Stimulated activated CD8-positive, alpha-beta memory T cell treated with anti-CD3 and anti-CD28 coated beads, Interleukin-12 subunit alpha, Interleukin-12 subunit beta, amount 100 ng/mL, for 24 hours (primary cell): Measurements from ENCODE around the gene ARHGEF6.
"Not testable (repeated sequence)": the region's sequence is repeated elsewhere in the genome, so short reads cannot be mapped to it uniquely, and the experiment has no call there.

Experiments used
- DNase-seq: peaks from one replicate; pipeline ENCODE4 v3.0.0-alpha.2; 2020; ENCODE audit errors: extremely low read depth

ARHGEF6 gene

DNA sequence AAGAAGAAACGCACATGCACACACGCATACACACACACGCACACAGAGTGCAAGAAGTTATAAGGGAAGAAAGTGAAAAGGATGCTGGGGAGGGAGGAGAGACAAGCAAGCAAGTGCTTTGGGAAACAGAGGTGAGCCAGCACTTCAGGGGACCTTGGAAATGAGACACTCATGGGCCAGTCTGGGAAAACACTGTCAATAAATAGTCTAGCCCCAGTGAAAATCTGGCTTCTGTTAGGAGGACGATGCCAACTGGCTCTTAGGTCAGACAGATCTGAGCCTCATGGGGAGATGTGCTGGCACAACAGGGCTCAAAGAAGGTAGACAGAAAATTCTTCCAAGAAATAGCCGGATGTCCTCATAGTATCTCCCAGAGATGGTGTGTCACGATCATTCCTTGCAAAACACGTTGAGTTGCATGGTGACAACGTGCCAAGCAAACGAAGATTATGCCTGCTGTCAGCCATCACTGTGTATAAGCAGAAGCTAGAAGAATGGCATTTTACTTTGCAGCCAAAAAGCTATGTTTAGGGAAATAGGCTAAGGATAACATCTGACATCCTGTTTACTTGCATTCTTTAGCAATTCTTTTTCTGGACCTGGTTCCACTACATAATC lies 557 bp upstream of the ARHGEF6 start:
- DNase-seq: no peak

DNA sequence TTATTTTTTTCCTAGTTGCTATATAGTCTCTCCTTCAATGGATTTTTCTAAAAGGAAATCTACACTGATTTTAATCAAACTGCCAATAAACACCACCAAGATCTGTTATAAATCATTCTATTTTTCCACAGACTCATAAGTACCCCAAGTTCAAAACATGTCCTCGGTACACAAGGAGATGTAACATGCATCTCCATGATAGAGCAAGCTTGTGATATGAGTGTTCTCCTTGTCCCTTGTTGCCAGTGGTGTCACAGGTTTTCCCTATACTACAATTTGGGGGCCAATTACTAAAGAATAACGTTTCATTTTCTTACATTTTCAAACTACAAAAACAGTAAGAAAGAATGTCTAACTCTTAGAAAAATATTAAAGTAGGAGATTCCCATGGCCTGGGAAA lies 491 bp downstream of the ARHGEF6 start:
- no peak for DNase-seq

DNA sequence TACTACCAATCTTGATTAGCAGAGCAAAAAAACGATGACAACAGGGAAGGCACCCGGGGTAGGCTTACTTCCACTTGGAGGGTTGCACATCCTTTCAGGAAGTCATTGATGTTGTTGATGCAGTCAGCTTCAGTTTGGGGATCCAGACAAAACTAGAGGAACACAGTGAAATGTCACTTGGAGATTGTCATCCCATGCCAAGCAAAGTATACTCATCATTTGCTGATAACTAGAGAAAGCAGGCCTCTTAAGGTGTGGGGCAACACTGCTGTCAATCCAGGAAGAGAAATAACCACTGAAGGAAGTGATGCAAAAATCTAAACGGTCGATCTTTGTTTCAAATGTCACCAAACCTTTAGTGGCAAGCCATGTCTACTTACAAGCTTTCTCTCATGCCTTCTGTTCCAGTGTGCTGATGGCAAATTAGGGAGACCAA lies 1.4 kb downstream of the ARHGEF6 start:
- no peak for DNase-seq

DNA sequence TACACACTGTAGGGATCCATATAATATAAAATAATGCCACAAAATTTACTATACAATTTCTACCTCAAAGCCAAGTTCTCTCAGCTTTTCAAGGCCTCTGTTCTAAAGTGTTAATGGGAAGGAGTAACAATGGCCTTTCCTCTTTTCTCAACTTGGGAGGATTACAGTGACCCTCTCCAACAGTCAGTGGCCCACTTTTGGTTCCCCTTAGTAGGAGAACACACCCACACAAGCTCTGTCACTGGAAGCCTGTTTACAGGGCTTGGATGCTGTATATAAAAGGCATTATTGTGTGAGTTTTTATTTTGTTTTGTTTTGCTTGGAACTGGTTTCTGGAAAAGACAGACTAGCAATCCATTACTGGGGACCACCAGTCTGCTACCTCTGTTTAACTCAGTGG lies 1.8 kb downstream of the ARHGEF6 start:
- no peak for DNase-seq

DNA sequence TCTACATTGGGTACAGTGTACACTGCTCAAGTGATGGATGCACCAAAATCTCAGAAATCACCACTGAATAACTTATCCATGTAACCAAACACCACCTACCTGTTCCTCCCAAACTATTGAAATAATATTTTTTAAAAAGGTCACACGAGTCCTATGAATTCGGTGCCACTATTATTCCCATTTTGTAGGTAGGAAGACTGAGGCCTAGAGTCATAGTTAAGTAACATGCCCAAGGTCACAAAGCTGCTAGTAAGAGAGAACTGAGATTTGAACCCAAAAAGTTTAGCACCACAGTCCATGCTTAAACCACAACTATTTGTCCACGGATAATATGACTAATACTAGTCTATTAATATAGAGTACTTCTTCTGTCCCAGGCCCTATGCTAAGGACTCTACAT lies 2.7 kb downstream of the ARHGEF6 start:
- DNase-seq: no peak

DNA sequence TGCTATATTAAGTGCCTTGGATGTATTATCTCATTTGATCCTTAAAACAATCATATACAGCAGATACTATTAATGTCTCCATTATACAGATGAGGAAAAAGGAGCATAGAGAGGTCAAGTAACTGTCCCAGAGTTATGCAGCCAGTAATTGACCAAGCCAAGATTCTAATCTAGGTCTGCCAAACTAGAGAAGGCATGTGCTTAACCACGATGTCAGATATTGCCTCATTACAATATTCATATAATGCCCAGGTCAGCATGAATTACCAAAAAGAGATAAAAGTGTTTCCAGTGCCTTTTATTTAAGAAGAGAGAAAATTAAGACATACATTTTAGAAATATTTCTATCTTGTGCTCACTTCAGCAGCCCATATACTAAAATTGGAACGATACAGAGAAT lies 7.1 kb downstream of the ARHGEF6 start:
- DNase-seq: no peak

DNA sequence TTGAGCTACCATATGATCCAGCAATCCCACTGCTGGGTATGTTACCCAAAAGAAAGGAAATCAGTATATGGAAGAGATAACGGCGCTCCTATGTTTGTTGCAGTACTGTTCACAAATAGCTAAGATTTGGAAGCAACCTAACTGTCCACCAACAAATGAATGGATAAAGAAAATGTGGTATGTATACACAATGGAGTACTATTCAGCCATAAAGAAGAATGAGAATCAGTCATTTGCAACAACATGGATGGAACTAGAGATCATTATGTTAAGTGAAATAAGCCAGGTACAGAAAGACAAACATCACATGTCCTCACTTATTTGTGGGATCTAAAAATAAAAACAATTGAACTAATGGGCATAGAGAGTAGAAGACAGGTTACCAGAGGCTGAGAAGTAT lies 8.9 kb downstream of the ARHGEF6 start:
- DNase-seq: not testable (repeated sequence)

DNA sequence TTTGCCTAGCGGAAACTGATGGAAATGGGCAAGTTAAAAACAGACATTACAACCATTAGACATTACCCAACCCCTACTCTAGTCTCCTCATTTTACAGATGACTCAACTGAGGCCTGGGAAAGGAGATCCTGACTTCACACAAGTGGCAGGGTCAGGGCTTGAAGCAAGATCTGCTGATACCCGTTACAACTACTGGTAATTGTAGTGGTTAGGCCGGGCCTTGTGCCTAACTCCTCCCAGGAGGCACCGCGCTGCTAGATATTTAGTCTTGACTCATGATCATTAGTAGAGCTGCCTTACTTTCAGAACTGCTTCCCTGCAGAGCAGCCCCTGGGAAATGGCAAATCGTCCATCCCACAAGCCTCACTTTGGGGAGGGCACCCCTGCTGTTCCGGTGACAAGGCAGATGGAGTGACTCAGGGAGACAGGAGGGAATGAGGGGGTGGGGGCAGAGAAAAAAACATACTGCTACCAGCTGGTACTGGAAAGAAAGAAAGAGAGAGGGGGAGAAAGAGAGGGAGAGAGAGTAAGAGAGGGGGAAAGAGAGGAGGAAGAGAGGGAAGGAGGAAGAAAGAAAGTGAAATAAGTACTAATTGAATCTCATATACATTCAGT lies 12.2 kb downstream of the ARHGEF6 start:
- no peak for DNase-seq

DNA sequence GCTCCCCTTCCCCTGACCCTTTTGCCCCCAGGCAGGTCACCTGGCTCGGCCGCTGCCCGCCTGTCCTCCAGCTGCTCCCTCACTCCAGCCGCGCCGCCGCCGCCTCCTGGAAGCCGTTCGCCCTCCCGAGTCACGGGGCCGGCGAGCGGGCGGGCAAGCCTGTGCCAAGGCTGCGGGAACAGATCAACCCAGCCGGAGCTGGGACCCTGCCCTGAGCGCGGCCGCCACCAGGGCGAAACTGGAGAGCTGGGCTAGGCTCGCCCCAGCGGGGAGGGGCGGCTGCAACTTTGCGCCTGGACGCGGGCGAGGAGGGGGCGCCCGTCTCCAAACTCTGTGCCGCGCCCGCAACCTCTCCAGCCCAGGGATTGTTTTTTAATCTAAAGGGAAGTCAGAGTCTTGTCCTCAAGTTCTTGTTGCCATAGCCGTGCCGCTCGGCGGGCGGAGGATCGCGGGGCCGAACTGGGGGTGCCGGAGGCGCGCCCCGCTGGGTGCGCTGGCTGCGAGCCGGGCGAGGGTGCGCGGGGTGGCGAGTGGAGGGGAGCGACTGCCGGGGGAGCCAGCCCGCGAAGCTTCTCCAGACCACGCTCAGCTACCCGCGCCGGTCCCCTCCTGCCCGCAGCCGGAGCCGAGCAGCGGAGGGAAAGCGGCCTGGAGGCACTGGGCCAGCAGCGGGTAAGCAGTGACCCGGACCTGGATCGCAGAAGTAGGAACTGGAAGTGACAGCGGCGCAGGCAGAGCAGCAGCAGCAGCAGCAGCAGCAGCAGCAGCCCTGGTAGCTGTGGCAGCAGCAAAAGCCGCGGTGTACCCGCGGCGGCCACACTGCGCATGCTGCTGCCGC lies 13.4 kb downstream of the ARHGEF6 start:
- DNase-seq: no peak

DNA sequence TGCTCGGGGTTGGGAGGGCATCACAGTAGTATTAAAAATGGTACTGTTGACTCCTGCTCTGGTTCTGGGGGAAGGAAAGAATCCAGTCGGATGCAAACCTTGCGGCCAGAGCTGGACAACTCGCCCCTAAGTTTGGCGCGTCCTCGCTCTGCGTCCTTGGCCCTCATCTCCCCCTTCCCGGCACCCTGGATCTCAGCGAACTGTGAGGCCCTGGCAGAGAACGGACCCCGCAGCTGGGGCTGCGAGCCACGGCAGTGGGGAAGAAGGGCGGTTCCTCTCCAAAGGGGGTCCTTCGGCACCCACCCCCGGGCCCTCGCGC lies 14.0 kb downstream of the ARHGEF6 start:
- no peak for DNase-seq

DNA sequence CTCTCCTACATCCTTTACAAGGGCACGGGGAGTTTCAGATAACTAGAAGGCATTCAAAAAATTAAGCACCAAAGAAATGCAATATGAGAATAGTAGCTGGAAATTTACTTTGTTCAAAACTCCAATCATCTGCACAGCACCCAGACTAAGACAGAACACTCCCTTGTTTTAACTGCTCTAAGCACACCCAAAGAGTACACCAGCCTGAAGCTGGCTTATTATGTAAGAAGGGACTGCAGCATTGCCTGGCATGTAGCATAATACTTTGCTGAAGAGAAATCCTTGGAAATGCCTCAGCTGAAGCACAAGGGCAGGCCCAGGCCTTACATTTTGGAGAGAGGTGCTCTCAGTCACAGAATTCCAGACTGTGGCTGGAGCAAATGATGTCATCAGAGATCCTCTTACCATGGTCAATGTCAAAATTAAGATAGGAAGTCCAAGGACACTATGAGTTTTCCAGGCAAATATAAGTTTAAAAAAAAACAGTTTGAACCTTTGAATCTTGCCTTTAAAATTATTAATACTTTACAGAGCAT lies 14.8 kb downstream of the ARHGEF6 start:
- no peak for DNase-seq

DNA sequence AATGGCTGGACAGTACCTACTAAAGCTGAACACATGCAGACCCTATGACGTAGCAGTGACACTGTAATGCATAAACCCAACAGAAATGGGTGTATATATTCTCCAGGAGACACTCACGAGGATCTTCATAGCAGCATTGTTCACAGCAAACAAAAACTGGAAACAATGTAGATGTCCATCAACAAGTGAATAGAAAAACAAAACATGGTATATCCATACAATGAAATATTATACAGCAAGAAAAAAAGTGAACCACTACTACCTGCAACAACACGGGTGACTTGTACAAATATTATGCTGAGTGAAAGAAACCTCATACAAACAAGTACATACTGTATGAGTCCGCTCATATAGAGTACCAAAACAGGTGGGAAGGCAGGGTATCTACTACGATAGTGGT lies 16.5 kb downstream of the ARHGEF6 start:
- no peak for DNase-seq

DNA sequence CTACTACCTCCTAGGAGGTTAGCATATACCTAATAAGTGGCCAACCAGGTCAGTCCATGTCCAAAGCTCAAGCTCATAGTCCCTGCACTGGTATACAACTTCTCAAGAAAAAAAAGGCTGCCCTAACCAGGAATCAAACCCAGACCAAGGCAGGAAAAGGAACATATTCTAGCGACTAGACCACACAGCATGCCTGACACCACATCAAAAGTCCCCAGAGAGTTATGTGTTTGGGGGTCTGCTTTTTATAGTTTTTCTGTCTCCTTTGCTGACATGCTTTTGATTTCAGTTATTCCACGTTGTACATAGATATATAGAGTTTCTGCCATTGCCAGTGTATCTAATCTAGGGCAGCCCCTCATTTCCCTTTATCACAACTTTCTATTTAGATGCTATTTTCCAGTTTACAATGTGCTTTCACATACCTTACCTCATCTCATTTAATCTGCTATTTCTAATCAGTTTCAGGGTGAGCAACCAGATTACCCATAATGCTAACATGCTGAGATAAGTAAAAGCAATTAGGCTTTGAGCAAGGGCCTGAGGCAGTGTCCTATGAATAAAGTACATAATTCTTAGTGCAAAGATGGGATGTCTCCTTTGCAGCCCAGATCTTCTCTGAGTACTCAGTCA lies 17.8 kb downstream of the ARHGEF6 start:
- DNase-seq: no peak

DNA sequence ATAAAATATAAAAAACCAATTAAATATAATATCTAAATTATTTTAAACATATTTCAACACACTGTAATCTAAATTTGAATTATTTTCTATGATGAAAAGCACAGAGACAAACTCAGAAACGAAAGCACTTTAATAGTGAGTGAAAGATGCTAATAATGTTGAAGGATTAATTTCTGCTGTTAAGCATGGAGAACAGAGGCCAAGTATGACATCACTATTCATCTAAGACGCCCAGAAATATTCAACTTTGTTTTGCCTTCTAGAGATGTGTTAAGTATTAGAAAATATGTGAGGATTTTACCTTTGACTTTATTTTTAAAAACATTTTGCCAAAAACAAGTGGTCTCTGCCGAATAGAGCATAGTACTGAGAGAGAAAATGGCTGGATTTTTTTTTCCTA lies 19.3 kb downstream of the ARHGEF6 start:
- DNase-seq: no peak

DNA sequence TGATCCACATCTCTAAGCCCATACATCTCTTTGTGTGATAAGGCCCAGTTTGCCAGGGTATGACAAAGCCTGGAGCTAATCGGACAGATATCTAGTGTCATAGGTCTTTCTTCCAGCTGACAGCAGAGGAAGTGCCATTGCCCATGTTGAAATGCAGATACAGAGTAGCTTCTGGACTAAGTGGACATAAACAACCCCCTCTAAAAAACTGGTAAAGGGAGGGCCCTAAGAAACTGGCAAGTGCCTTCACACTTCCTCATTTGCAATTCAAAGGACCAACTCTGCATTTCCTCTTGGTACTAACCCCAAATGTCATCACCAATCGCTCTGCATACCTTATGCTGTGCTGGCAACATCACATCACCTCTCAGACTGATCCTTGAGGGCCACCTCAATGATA lies 20.8 kb downstream of the ARHGEF6 start:
- no peak for DNase-seq

DNA sequence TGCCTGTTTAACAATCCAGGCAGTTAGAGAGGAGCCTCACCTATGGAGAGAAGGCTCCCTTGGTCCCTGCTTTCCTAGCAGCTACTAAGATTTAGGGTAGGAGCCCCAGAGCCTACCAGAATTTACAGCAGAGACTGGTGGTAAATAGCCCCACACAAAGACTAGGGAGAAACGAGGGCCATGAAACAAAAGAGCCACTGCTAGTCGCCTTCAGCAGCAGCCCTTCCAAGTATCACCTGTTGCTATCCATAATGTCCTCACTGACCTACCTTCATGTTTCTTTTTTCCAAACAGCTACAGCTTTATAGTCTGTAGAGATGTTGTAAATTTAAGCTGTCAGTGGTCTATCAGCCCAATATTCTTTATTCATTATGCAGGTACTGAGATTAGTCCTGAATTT lies 25.3 kb downstream of the ARHGEF6 start:
- no peak for DNase-seq

DNA sequence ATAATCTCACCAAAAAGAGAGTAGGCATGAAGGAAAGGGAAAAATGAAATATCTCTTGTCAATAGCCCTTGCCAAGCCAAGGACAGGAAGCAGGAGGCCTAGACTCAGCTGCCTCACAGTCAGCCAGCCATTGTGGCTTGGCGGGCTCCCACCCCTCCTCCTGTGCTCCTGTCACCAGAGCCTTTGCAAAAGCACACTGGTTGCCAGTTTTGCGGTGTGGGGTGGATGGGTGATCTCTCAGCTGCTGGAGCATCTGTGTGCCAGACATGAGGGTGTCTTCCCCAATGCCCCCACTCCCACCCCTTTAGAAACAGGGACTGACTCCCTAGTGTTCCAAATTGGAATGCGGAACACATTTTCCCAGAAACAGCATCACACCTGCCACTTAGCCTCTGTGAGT lies 26.1 kb downstream of the ARHGEF6 start:
- DNase-seq: no peak

DNA sequence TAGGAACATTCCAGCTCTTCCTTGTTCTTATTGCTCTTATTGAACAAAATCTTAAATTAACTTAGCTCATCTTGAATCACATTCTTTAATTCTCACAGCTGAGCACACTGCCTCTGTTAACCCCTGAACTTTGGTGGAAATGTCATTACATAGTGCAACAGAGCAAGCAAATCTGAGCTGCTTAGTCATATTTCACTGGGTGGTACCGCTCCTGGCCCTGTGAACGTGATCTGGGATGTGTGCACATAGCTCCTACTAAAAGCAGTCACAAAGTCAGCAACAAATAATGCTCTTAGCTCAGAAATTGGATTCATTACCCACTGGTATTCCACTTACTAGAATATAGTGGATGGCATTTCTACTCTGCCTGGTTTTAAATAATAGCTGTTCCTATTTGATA lies 27.9 kb downstream of the ARHGEF6 start:
- DNase-seq: no peak

DNA sequence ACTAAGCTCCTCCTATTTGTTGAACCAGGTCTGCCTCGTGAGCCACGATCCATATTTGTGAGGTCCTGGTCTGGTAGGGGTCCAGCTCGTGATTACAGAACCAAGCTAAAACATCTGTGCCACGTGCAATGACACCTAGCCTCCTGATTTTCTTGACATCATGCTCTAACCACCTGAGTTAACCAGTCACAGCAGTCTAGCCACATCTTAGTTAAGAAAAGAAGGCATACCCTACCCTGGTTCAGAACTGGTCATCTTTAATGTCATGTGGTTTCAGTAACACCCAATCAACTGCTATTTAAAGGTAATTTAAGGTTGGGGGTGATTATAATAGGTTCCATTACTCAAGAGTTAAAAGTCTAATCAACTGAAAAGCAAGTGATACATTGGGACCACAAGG lies 28.4 kb downstream of the ARHGEF6 start:
- DNase-seq: no peak

DNA sequence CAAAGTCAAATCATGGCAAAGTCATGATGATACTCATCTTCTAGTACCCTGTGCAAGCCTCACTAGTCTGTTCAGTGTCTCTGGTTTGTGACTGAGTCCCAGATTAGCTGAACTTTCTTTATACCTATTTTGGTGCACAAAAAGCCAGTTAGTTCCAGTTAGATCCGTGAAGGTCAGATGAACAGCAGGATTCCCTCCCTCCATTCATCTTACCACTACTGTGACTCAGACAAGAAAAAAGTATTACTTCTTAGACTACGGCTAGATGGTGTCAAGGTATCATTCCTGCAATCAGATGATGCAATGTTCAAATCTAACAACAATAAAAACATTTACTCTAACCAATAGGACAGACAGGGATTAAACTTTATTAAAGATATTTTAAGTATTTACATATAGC lies 30.4 kb downstream of the ARHGEF6 start:
- DNase-seq: no peak

DNA sequence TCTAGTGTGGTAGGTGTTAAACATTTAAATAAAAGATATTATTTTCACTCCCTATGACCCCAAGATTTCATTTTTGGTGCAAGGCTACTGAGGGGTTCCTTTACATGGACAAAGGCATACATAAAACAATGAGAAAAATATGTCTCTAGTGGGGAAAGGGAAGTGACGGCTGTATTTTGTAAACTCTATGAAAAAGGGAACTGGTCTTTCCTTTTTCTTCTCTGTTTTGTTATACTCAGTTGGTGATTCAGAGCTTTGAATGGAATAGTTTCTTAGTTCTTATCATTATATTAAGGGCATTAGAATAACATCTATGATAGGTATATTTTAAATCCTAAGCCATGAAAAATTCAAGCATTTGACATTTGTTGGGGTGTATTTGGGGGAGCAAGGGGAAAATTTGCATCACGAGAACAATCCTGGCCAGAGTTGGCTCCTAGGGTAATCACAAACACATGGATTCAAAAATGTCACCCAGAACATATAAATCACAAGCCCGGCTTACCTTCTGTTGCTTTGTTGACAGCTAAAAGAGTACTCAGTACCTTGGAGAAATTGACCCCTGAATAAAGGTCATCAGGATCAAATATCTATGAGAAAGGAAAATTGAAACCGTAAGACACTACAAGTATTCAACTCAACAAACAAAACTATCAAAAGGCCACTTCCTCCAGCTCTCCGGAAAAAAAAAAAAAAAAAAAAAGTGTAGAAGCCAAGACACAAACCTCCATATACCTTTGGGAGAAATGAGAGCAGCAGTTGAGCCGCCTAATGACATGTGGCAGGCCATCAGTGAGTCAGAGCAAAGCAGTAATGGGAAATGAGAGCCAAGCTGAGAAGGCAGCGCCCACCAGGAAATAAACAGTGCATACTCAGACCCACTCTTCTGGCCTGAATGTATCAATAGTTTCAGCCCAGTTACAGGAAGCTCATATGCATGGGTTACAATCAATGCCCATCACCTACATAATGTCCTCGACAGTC lies 33.4 kb downstream of the ARHGEF6 start:
- DNase-seq: no peak
